Sciatic nerve (tissue), 2 donors: ENCODE results near the gene RBM26. TPM values are rescaled to one million over a fixed set of nuclear protein-coding genes. Genes with fewer than 3 reads are reported as not detected.
A peak's percentile ranks its signal among the peaks of the same experiment; 100 is the strongest.
"Not testable (repeated sequence)": the region's sequence is repeated elsewhere in the genome, so short reads cannot be mapped to it uniquely, and the experiment has no call there.

Experiments
- ATAC-seq: fragments of 200-7000 bp; cut with Tn5 transposase; one replicate; pipeline ENCODE4 v1.9.1; 2020; ENCODE audit warnings: mild to moderate bottlenecking, moderate library complexity
- DNase-seq: peaks from one replicate; pipeline ENCODE4 v3.0.0-alpha.2; 2020; ENCODE audit warnings: low spot score
- intact Hi-C: fragments of 100-400 bp; cut with DNase I; formaldehyde crosslinking; loops from one replicate; pipeline ENCODE4 v1.14.2; 2022
- total RNA-seq: library from RNA; stranded (reverse); fragmentation: NEBNext Ultra II Directional; extraction: Animal tissue kit (Norgen Biotek cat#: 25700); gene quantifications from one replicate; pipeline ENCODE4 v1.2.1, GENCODE V29; 2021
- donor health status: DM: no; HTN: no; CAD: no.
- donor health status: DM: no; HTN: no; CAD: no.

RBM26 gene
- total RNA-seq, 1 donor from 2014 or later, result 65.9 TPM

GRCh38 chr13:79353693-79354092 is 52.4 kb downstream of the RBM26 start:
- DNase-seq, result no peak
- intact Hi-C loops, result no loop called here

GRCh38 chr13:79352107-79352506 is 53.9 kb downstream of the RBM26 start:
- intact Hi-C loops, result no loop called here
- DNase-seq (no peak), ATAC-seq (no peak)

More at GRCh38 chr13:79353693-79354092, 52.4 kb downstream of the RBM26 start:
- ATAC-seq, result no peak

GRCh38 chr13:79349608-79350007 is 56.4 kb downstream of the RBM26 start:
- ATAC-seq, intact Hi-C loops, DNase-seq: not testable (repeated sequence)

- ATAC-seq, result no peak
Measured at GRCh38 chr13:79349011-79349410, 57.0 kb downstream of the RBM26 start.

GRCh38 chr13:79346300-79346914 is 59.6 kb downstream of the RBM26 start:
- ATAC-seq, result no peak
- no peak for DNase-seq
- intact Hi-C loops, result no loop called here

More at GRCh38 chr13:79349011-79349410, 57.0 kb downstream of the RBM26 start:
- no peak for DNase-seq
- intact Hi-C loops, result no loop called here

- intact Hi-C loops, result no loop called here
- DNase-seq (no peak), ATAC-seq (no peak)
Measured at GRCh38 chr13:79341202-79341601, 64.9 kb downstream of the RBM26 start.

GRCh38 chr13:79340490-79340889 is 65.6 kb downstream of the RBM26 start:
- no peak for ATAC-seq
- DNase-seq, result no peak
- intact Hi-C loops, result no loop called here

- DNase-seq, result no peak
- ATAC-seq, result no peak
- intact Hi-C loops, result no loop called here
Measured at GRCh38 chr13:79338343-79338742, 67.7 kb downstream of the RBM26 start.

- DNase-seq, result no peak
- no peak for ATAC-seq
- intact Hi-C loops, result no loop called here
Measured at GRCh38 chr13:79336966-79337365, 69.1 kb downstream of the RBM26 start.

- intact Hi-C loops, result no loop called here
Measured at GRCh38 chr13:79328510-79328909, 77.5 kb downstream of the RBM26 start.

GRCh38 chr13:79320433-79320832 is 85.6 kb downstream of the RBM26 start:
- DNase-seq (no peak), ATAC-seq (no peak)
- intact Hi-C loops, result no loop called here

More at GRCh38 chr13:79328510-79328909, 77.5 kb downstream of the RBM26 start:
- ATAC-seq, result no peak
- no peak for DNase-seq

GRCh38 chr13:79318664-79319063 is 87.4 kb downstream of the RBM26 start:
- intact Hi-C loops, result no loop called here
- ATAC-seq (no peak), DNase-seq (no peak)

- DNase-seq, result no peak
- intact Hi-C loops, result no loop called here
- no peak for ATAC-seq
Measured at GRCh38 chr13:79317856-79318255, 88.2 kb downstream of the RBM26 start.

GRCh38 chr13:79314652-79315051 is 91.4 kb downstream of the RBM26 start:
- intact Hi-C loops, result no loop called here
- DNase-seq (no peak), ATAC-seq (no peak)

- intact Hi-C loops, result no loop called here
- ATAC-seq (no peak), DNase-seq (no peak)
Measured at GRCh38 chr13:79312340-79312855, 93.7 kb downstream of the RBM26 start.

GRCh38 chr13:79311386-79311785 is 94.7 kb downstream of the RBM26 start:
- intact Hi-C loops, result no loop called here
- no peak for ATAC-seq

GRCh38 chr13:79309690-79310089 is 96.4 kb downstream of the RBM26 start:
- DNase-seq (no peak), ATAC-seq (no peak)
- intact Hi-C loops, result no loop called here

More at GRCh38 chr13:79311386-79311785, 94.7 kb downstream of the RBM26 start:
- DNase-seq, result no peak

- DNase-seq (no peak), ATAC-seq (peak; percentile 67)
- intact Hi-C loops, result no loop called here
Measured at GRCh38 chr13:79307866-79308298, 98.2 kb downstream of the RBM26 start.

GRCh38 chr13:79307433-79307861 is 98.6 kb downstream of the RBM26 start:
- DNase-seq, result no peak
- no peak for ATAC-seq
- intact Hi-C loops, result no loop called here

- intact Hi-C loops, result no loop called here
- ATAC-seq (no peak), DNase-seq (no peak)
Measured at GRCh38 chr13:79306650-79307049, 99.4 kb downstream of the RBM26 start.

GRCh38 chr13:79297128-79297527 is 108.9 kb downstream of the RBM26 start:
- intact Hi-C loops, result no loop called here
- DNase-seq (no peak), ATAC-seq (no peak)
